Measurements from ENCODE around the gene SYK.

- TF ChIP-seq CTCF (IDR thresholded peaks at IDR 0.05; ENCODE audit: low read depth, low read length) = no peak
- no peak for TF ChIP-seq POLR2A (IDR thresholded peaks at IDR 0.05; ENCODE audit: extremely low read depth, insufficient read length)
- TF ChIP-seq MYC (IDR thresholded peaks at IDR 0.05; ENCODE audit: low read depth, low read length) = no peak
- no peak for TF ChIP-seq MAX (IDR thresholded peaks at IDR 0.05; ENCODE audit: low read depth, low read length)
Measured at GRCh38 chr9:90853945-90854344, 52.3 kb downstream of the SYK start.

Data from NB4 (cell line).